Smooth muscle cell (in vitro differentiated cells): Measurements from ENCODE around the gene NEIL1. TPM values are rescaled to one million over a fixed set of nuclear protein-coding genes. Genes with fewer than 3 reads are reported as not detected.
"Not testable (repeated sequence)": the region's sequence is repeated elsewhere in the genome, so short reads cannot be mapped to it uniquely, and the experiment has no call there.

Experiments used
- DNase-seq: peaks from one replicate; lab custom pipeline; 2025; ENCODE audit not compliant: unreplicated experiment; lab: John Stamatoyannopoulos, UW
- H2AFZ ChIP-seq: fragments of 200-600 bp; sonication (generic); 2 replicates; pipeline ENCODE4 v1.6.0; 2016; ENCODE audit warnings: antibody characterized with exemption, low read depth, mild to moderate bottlenecking
- H3F3A ChIP-seq: fragments of 200-600 bp; sonication (generic); 2 replicates; pipeline ENCODE4 v1.6.0; 2017; ENCODE audit warnings: antibody characterized with exemption, low read depth
- H3K27ac ChIP-seq: fragments of 200-600 bp; sonication (generic); 2 replicates; pipeline ENCODE4 v1.5.1; 2016; ENCODE audit warnings: low read depth, mild to moderate bottlenecking
- H3K27me3 ChIP-seq: fragments of 200-600 bp; sonication (generic); 2 replicates; pipeline ENCODE4 v1.6.1; 2016; ENCODE audit warnings: low read depth, mild to moderate bottlenecking
- H3K36me3 ChIP-seq: fragments of 200-600 bp; sonication (generic); 2 replicates; pipeline ENCODE4 v1.5.1; 2016; ENCODE audit warnings: low read depth
- H3K4me1 ChIP-seq: fragments of 200-600 bp; sonication (generic); 2 replicates; pipeline ENCODE4 v1.5.1; 2016; ENCODE audit warnings: low read depth
- H3K4me2 ChIP-seq: fragments of 200-600 bp; sonication (generic); 2 replicates; pipeline ENCODE4 v1.6.0; 2016; ENCODE audit warnings: mild to moderate bottlenecking
- H3K4me3 ChIP-seq: fragments of 200-600 bp; sonication (generic); 2 replicates; pipeline ENCODE4 v1.5.1; 2016; ENCODE audit warnings: mild to moderate bottlenecking
- H3K79me2 ChIP-seq: fragments of 200-600 bp; sonication (generic); 2 replicates; pipeline ENCODE4 v1.6.0; 2016; ENCODE audit warnings: low read depth, mild to moderate bottlenecking
- H3K9ac ChIP-seq: fragments of 200-600 bp; sonication (generic); 2 replicates; pipeline ENCODE4 v1.6.0; 2016; ENCODE audit warnings: low read depth
- H3K9me3 ChIP-seq: fragments of 200-600 bp; sonication (generic); replicated peaks from 2 replicates; pipeline ENCODE4 v1.5.1; 2016; ENCODE audit warnings: low read depth
- H4K20me1 ChIP-seq: fragments of 200-600 bp; sonication (generic); 2 replicates; pipeline ENCODE4 v1.6.0; 2016; ENCODE audit warnings: low read depth
- CTCF ChIP-seq: fragments of 200-600 bp; sonication (generic); IDR thresholded peaks from 2 replicates; pipeline ENCODE4 v1.5.1; 2017; ENCODE audit warnings: borderline replicate concordance, mild to moderate bottlenecking, antibody characterized with exemption; ENCODE audit not compliant: insufficient read depth, poor library complexity, severe bottlenecking
- WGBS: methylation state at CpG from one replicate; pipeline ENCODE4 v1.1.7; 2016; ENCODE audit warnings: low lambda C conversion rate; 5-methylcytosine and 5-hydroxymethylcytosine counted together
- polyA plus RNA-seq: library from polyadenylated mRNA; unstranded; fragments of >200 nt; fragmentation: Nextera tagmentation; extraction: Ambion mirVana; gene quantifications from 2 replicates; pipeline ENCODE4 v1.2.1, GENCODE V29; 2016
- total RNA-seq: library from RNA; depleted of rRNA; stranded (reverse); fragments of >200 nt; gene quantifications from 2 replicates; pipeline ENCODE4 v1.2.3, GENCODE V29; 2014

NEIL1 gene
- total and polyA plus RNA-seq, 2 experiments from 2014 or later, result 2.5 to 15.1 TPM

GRCh38 chr15:75302318-75302717, 44.5 kb upstream of the NEIL1 start:
- no peaks in the 10 kb centered on the region for H3K9me3 ChIP-seq
- H3F3A ChIP-seq, result no peaks in the 10 kb centered on the region
- H3K4me2 ChIP-seq, result no peak overlapping the region
- no peaks in the 10 kb centered on the region for H4K20me1 ChIP-seq
- H3K4me3 ChIP-seq, result no peak overlapping the region
- DNase-seq, result no peak
- peaks cover 2% of the 10 kb centered on the region for H3K27me3 ChIP-seq
- no peaks in the 10 kb centered on the region for H3K36me3 ChIP-seq
- no peak overlapping the region for H2AFZ ChIP-seq
- H3K4me1 ChIP-seq, result no peaks in the 10 kb centered on the region
- 90% methylated on average over 9 of the region's 9 CpGs for WGBS
- H3K9ac ChIP-seq, result no peak overlapping the region
- no peak for TF ChIP-seq CTCF
- no peak overlapping the region for H3K27ac ChIP-seq
- no peaks in the 10 kb centered on the region for H3K79me2 ChIP-seq

GRCh38 chr15:75302753-75303152, 44.1 kb upstream of the NEIL1 start:
- H3K4me3 ChIP-seq, H3K9me3 ChIP-seq: not testable (repeated sequence)
- 94% methylated on average over 4 of the region's 4 CpGs for WGBS

GRCh38 chr15:75306188-75306587, 40.7 kb upstream of the NEIL1 start:
- H3K4me3 ChIP-seq, result no peak overlapping the region
- H3K4me2 ChIP-seq, result no peak overlapping the region
- no peaks in the 10 kb centered on the region for H4K20me1 ChIP-seq
- TF ChIP-seq CTCF, result no peak
- H3K27me3 ChIP-seq, result peaks cover 31% of the 10 kb centered on the region
- no peak overlapping the region for H3K9ac ChIP-seq
- H3K9me3 ChIP-seq, result no peaks in the 10 kb centered on the region
- no peaks in the 10 kb centered on the region for H3K36me3 ChIP-seq
- H3K27ac ChIP-seq, result no peak overlapping the region
- H2AFZ ChIP-seq, result no peak overlapping the region
- 61% methylated on average over 3 of the region's 3 CpGs for WGBS
- H3K79me2 ChIP-seq, result no peaks in the 10 kb centered on the region
- no peak for DNase-seq
- no peaks in the 10 kb centered on the region for H3F3A ChIP-seq
- no peaks in the 10 kb centered on the region for H3K4me1 ChIP-seq

More at GRCh38 chr15:75302753-75303152, 44.1 kb upstream of the NEIL1 start:
- not testable (repeated sequence) for DNase-seq, H3K27ac ChIP-seq, H2AFZ ChIP-seq, H3K27me3 ChIP-seq, H3K4me2 ChIP-seq, H3K9ac ChIP-seq, H4K20me1 ChIP-seq, H3K79me2 ChIP-seq, H3K4me1 ChIP-seq, H3F3A ChIP-seq, H3K36me3 ChIP-seq

- H3K4me2 ChIP-seq, result no peak overlapping the region
- no peaks in the 10 kb centered on the region for H4K20me1 ChIP-seq
- H3K4me3 ChIP-seq, result no peak overlapping the region
- no peaks in the 10 kb centered on the region for H3F3A ChIP-seq
- H3K9me3 ChIP-seq, result no peaks in the 10 kb centered on the region
- no peak for DNase-seq
- no peaks in the 10 kb centered on the region for H3K79me2 ChIP-seq
- H2AFZ ChIP-seq, result no peak overlapping the region
- no peak overlapping the region for H3K27ac ChIP-seq
- peaks cover 31% of the 10 kb centered on the region for H3K27me3 ChIP-seq
- no peaks in the 10 kb centered on the region for H3K36me3 ChIP-seq
- H3K9ac ChIP-seq, result no peak overlapping the region
- H3K4me1 ChIP-seq, result no peaks in the 10 kb centered on the region
- 39% methylated on average over 15 of the region's 15 CpGs for WGBS
- peak; percentile 40 for TF ChIP-seq CTCF
Measured at GRCh38 chr15:75307778-75308390, 39.0 kb upstream of the NEIL1 start.
